Measurements from ENCODE around the gene PLCL1. TPM values are rescaled to one million over a fixed set of nuclear protein-coding genes. Genes with fewer than 3 reads are reported as not detected.

PLCL1 gene
- total RNA-seq, 2 experiments from 2014 or later: 0.20 to 0.26 TPM

GRCh38 chr2:197934934-197935289 lies 130.5 kb downstream of the PLCL1 start:
- DNase-seq (no peak), ATAC-seq (no peak)
- Mint-ChIP-seq H3K27me3 (peaks cover 3% of the 10 kb centered on the region), H3K4me1 (peaks cover 4% of the 10 kb centered on the region), H3K27ac (no peak overlapping the region), H3K4me3 (no peak overlapping the region), H3K36me3 (no peaks in the 10 kb centered on the region), H3K9me3 (ENCODE audit: low read depth) (no peaks in the 10 kb centered on the region)
- CTCF ChIA-PET: no interaction called here

GRCh38 chr2:197937814-197938213 lies 133.4 kb downstream of the PLCL1 start:
- CTCF ChIA-PET: no interaction called here
- Mint-ChIP-seq H3K9me3 (ENCODE audit: low read depth) (no peaks in the 10 kb centered on the region), H3K27ac (no peak overlapping the region), H3K27me3 (peaks cover 5% of the 10 kb centered on the region), H3K36me3 (no peaks in the 10 kb centered on the region), H3K4me1 (peaks cover 4% of the 10 kb centered on the region), H3K4me3 (no peak overlapping the region)
- DNase-seq: no peak
- ATAC-seq: no peak

- peaks cover 4% of the 10 kb centered on the region for H3K4me1 Mint-ChIP-seq
- no peak for ATAC-seq
- DNase-seq: no peak
- peaks cover 5% of the 10 kb centered on the region for H3K27me3 Mint-ChIP-seq
- H3K4me3 Mint-ChIP-seq: no peak overlapping the region
- CTCF ChIA-PET: no interaction called here
- peaks cover 2% of the 10 kb centered on the region for H3K9me3 Mint-ChIP-seq (ENCODE audit: low read depth)
- H3K27ac Mint-ChIP-seq: no peak overlapping the region
- no peaks in the 10 kb centered on the region for H3K36me3 Mint-ChIP-seq
Measured at GRCh38 chr2:197938555-197938954, 134.2 kb downstream of the PLCL1 start.

GRCh38 chr2:197939787-197940186 lies 135.4 kb downstream of the PLCL1 start:
- Mint-ChIP-seq H3K9me3 (ENCODE audit: low read depth) (peaks cover 2% of the 10 kb centered on the region), H3K27me3 (peaks cover 5% of the 10 kb centered on the region), H3K27ac (no peak overlapping the region), H3K4me3 (no peak overlapping the region), H3K4me1 (peaks cover 2% of the 10 kb centered on the region), H3K36me3 (no peaks in the 10 kb centered on the region)
- ATAC-seq: no peak
- no peak for DNase-seq
- CTCF ChIA-PET: no interaction called here

GRCh38 chr2:197940382-197940781 lies 136.0 kb downstream of the PLCL1 start:
- no peak overlapping the region for H3K4me3 Mint-ChIP-seq
- H3K27me3 Mint-ChIP-seq: peaks cover 5% of the 10 kb centered on the region
- no peaks in the 10 kb centered on the region for H3K36me3 Mint-ChIP-seq
- peaks cover 2% of the 10 kb centered on the region for H3K9me3 Mint-ChIP-seq (ENCODE audit: low read depth)
- DNase-seq: no peak
- CTCF ChIA-PET: no interaction called here
- H3K4me1 Mint-ChIP-seq: no peaks in the 10 kb centered on the region
- no peak overlapping the region for H3K27ac Mint-ChIP-seq
- no peak for ATAC-seq

GRCh38 chr2:197941715-197942114 lies 137.3 kb downstream of the PLCL1 start:
- CTCF ChIA-PET: no interaction called here
- H3K27me3 Mint-ChIP-seq: peaks cover 5% of the 10 kb centered on the region
- no peak overlapping the region for H3K27ac Mint-ChIP-seq
- no peaks in the 10 kb centered on the region for H3K36me3 Mint-ChIP-seq
- no peaks in the 10 kb centered on the region for H3K4me1 Mint-ChIP-seq
- peaks cover 2% of the 10 kb centered on the region for H3K9me3 Mint-ChIP-seq (ENCODE audit: low read depth)
- no peak overlapping the region for H3K4me3 Mint-ChIP-seq
- DNase-seq: no peak
- no peak for ATAC-seq

GRCh38 chr2:197943731-197944130 lies 139.3 kb downstream of the PLCL1 start:
- H3K9me3 Mint-ChIP-seq (ENCODE audit: low read depth): peaks cover 2% of the 10 kb centered on the region
- no peak for ATAC-seq
- CTCF ChIA-PET: no interaction called here
- no peak overlapping the region for H3K27ac Mint-ChIP-seq
- H3K4me3 Mint-ChIP-seq: no peak overlapping the region
- H3K4me1 Mint-ChIP-seq: no peaks in the 10 kb centered on the region
- no peaks in the 10 kb centered on the region for H3K36me3 Mint-ChIP-seq
- peaks cover 2% of the 10 kb centered on the region for H3K27me3 Mint-ChIP-seq
- DNase-seq: no peak

- H3K27me3 Mint-ChIP-seq: peaks cover 6% of the 10 kb centered on the region
- no peaks in the 10 kb centered on the region for H3K36me3 Mint-ChIP-seq
- DNase-seq (no peak), ATAC-seq (no peak)
- H3K9me3 Mint-ChIP-seq (ENCODE audit: low read depth): peaks cover 2% of the 10 kb centered on the region
- no peak overlapping the region for H3K27ac Mint-ChIP-seq
- no peaks in the 10 kb centered on the region for H3K4me1 Mint-ChIP-seq
- no peak overlapping the region for H3K4me3 Mint-ChIP-seq
- CTCF ChIA-PET: no interaction called here
Measured at GRCh38 chr2:197944416-197945096, 140.2 kb downstream of the PLCL1 start.

GRCh38 chr2:197946562-197946961 lies 142.2 kb downstream of the PLCL1 start:
- H3K36me3 Mint-ChIP-seq: no peaks in the 10 kb centered on the region
- ATAC-seq (no peak), DNase-seq (no peak)
- no peaks in the 10 kb centered on the region for H3K4me1 Mint-ChIP-seq
- H3K27ac Mint-ChIP-seq: no peak overlapping the region
- H3K4me3 Mint-ChIP-seq: no peak overlapping the region
- peaks cover 6% of the 10 kb centered on the region for H3K27me3 Mint-ChIP-seq
- CTCF ChIA-PET: no interaction called here
- peaks cover 2% of the 10 kb centered on the region for H3K9me3 Mint-ChIP-seq (ENCODE audit: low read depth)

- ATAC-seq: no peak
- H3K36me3 Mint-ChIP-seq: no peaks in the 10 kb centered on the region
- H3K4me1 Mint-ChIP-seq: no peaks in the 10 kb centered on the region
- CTCF ChIA-PET: no interaction called here
- peaks cover 4% of the 10 kb centered on the region for H3K27me3 Mint-ChIP-seq
- peaks cover 2% of the 10 kb centered on the region for H3K9me3 Mint-ChIP-seq (ENCODE audit: low read depth)
- H3K4me3 Mint-ChIP-seq: no peak overlapping the region
- no peak overlapping the region for H3K27ac Mint-ChIP-seq
- DNase-seq: no peak
Measured at GRCh38 chr2:197947219-197947757, 142.9 kb downstream of the PLCL1 start.

GRCh38 chr2:197949224-197949623 lies 144.8 kb downstream of the PLCL1 start:
- Mint-ChIP-seq H3K27me3 (peaks cover 4% of the 10 kb centered on the region), H3K9me3 (ENCODE audit: low read depth) (no peaks in the 10 kb centered on the region), H3K36me3 (no peaks in the 10 kb centered on the region), H3K27ac (no peak overlapping the region), H3K4me1 (no peaks in the 10 kb centered on the region), H3K4me3 (no peak overlapping the region)
- CTCF ChIA-PET: no interaction called here
- DNase-seq (no peak), ATAC-seq (no peak)

GRCh38 chr2:197950006-197950405 lies 145.6 kb downstream of the PLCL1 start:
- ATAC-seq (no peak), DNase-seq (no peak)
- no peaks in the 10 kb centered on the region for H3K9me3 Mint-ChIP-seq (ENCODE audit: low read depth)
- no peaks in the 10 kb centered on the region for H3K4me1 Mint-ChIP-seq
- H3K36me3 Mint-ChIP-seq: no peaks in the 10 kb centered on the region
- H3K27me3 Mint-ChIP-seq: peaks cover 4% of the 10 kb centered on the region
- H3K27ac Mint-ChIP-seq: no peak overlapping the region
- no peak overlapping the region for H3K4me3 Mint-ChIP-seq
- CTCF ChIA-PET: no interaction called here

- Mint-ChIP-seq H3K9me3 (ENCODE audit: low read depth) (no peaks in the 10 kb centered on the region), H3K27me3 (peaks cover 4% of the 10 kb centered on the region), H3K4me1 (no peaks in the 10 kb centered on the region), H3K36me3 (no peaks in the 10 kb centered on the region), H3K27ac (no peak overlapping the region), H3K4me3 (no peak overlapping the region)
- no peak for ATAC-seq
- CTCF ChIA-PET: no interaction called here
- DNase-seq: no peak
Measured at GRCh38 chr2:197950724-197951123, 146.3 kb downstream of the PLCL1 start.

- Mint-ChIP-seq H3K9me3 (ENCODE audit: low read depth) (peaks cover 4% of the 10 kb centered on the region), H3K4me3 (no peak overlapping the region), H3K4me1 (no peaks in the 10 kb centered on the region), H3K27me3 (peaks cover 7% of the 10 kb centered on the region), H3K27ac (no peak overlapping the region), H3K36me3 (no peaks in the 10 kb centered on the region)
- no peak for ATAC-seq
- CTCF ChIA-PET: no interaction called here
- no peak for DNase-seq
Measured at GRCh38 chr2:197952540-197953202, 148.3 kb downstream of the PLCL1 start.

Measured in activated CD8-positive, alpha-beta memory T cell treated with anti-CD3 and anti-CD28 coated beads, Interleukin-2, amount 10 ng/mL, durations not matched to agents 7 days and 5 days (primary cell).